IMR-90 (cell line): ENCODE results near the gene IER3. TPM values are rescaled to one million over a fixed set of nuclear protein-coding genes. Genes with fewer than 3 reads are reported as not detected.

Experiments used
- ATAC-seq: fragments of 200-7000 bp; cut with Tn5 transposase; 2 replicates; pipeline ENCODE4 v1.9.1; 2020; ENCODE audit warnings: low read depth, mild to moderate bottlenecking, moderate library complexity
- BruUV-seq: library from RNA; stranded (reverse); fragments of 400-500 nt; replicated peaks from 2 replicates; lab custom pipeline; 2021; lab: Mats Ljungman, UMichigan
- CTCF ChIA-PET: fragments of 300-600 bp; formaldehyde crosslinking; extraction: SDS; loops from one replicate; lab custom pipeline; 2021; ENCODE audit warnings: antibody characterized with exemption; lab: Yijun Ruan, JAX
- POLR2A ChIA-PET: fragments of 300-600 bp; sonication (Branson Sonifier 250); formaldehyde crosslinking; loops from one replicate; lab custom pipeline; 2022; ENCODE audit warnings: antibody characterized with exemption; ENCODE audit not compliant: unreplicated experiment; lab: Charles Lee
- DNase-seq: peaks from one replicate; pipeline ENCODE4 v3.0.0; 2013
- H2AFZ ChIP-seq: replicated peaks from 2 replicates; pipeline ENCODE3; 2013; ENCODE audit warnings: low read length, mild to moderate bottlenecking; ENCODE audit not compliant: poor library complexity
- H2AK5ac ChIP-seq: 2 replicates; pipeline ENCODE4 v1.6.1; 2013; ENCODE audit warnings: low read depth, low read length, inconsistent platforms
- H2AK9ac ChIP-seq: replicated peaks from 2 replicates; pipeline ENCODE3; 2013; ENCODE audit warnings: mild to moderate bottlenecking, low read depth, low read length, moderate library complexity; ENCODE audit not compliant: poor library complexity
- H2BK120ac ChIP-seq: 2 replicates; pipeline ENCODE4 v1.6.1; 2013; ENCODE audit warnings: low read depth, low read length, inconsistent platforms
- H2BK15ac ChIP-seq: 3 replicates; pipeline ENCODE4 v1.6.1; 2013; ENCODE audit warnings: low read depth, low read length, inconsistent platforms
- H2BK20ac ChIP-seq: 2 replicates; pipeline ENCODE4 v1.6.1; 2013; ENCODE audit warnings: low read depth, mild to moderate bottlenecking, inconsistent platforms, low read length, moderate library complexity
- H2BK5ac ChIP-seq: 2 replicates; pipeline ENCODE4 v1.6.1; 2013; ENCODE audit warnings: mild to moderate bottlenecking, low read depth, low read length, inconsistent platforms; ENCODE audit not compliant: poor library complexity, severe bottlenecking
- H3K14ac ChIP-seq: replicated peaks from 2 replicates; pipeline ENCODE4 v1.6.1; 2013; ENCODE audit warnings: low read depth, low read length, inconsistent platforms
- H3K18ac ChIP-seq: 2 replicates; pipeline ENCODE4 v1.6.1; 2013; ENCODE audit warnings: low read depth, low read length, control low read depth
- H3K23ac ChIP-seq: 2 replicates; pipeline ENCODE4 v1.6.1; 2013; ENCODE audit warnings: low read depth, low read length, inconsistent platforms
- H3K27ac ChIP-seq: 2 replicates; pipeline ENCODE4 v1.5.1; 2013; ENCODE audit warnings: mild to moderate bottlenecking, control low read depth, low read length; ENCODE audit not compliant: insufficient read depth
- H3K27me3 ChIP-seq: 2 replicates; pipeline ENCODE4 v1.6.1; 2013; ENCODE audit warnings: low read length; ENCODE audit not compliant: control insufficient read depth, insufficient read depth
- H3K36me3 ChIP-seq: 2 replicates; pipeline ENCODE4 v1.6.1; 2013; ENCODE audit warnings: low read length, mixed read lengths; ENCODE audit not compliant: control insufficient read depth, insufficient read depth
- H3K4ac ChIP-seq: 2 replicates; pipeline ENCODE4 v1.6.1; 2013; ENCODE audit warnings: low read depth, low read length, inconsistent platforms
- H3K4me1 ChIP-seq: 2 replicates; pipeline ENCODE4 v1.6.1; 2013; ENCODE audit warnings: low read length, mixed read lengths; ENCODE audit not compliant: control insufficient read depth, insufficient read depth
- H3K4me2 ChIP-seq: 2 replicates; pipeline ENCODE4 v1.6.1; 2013; ENCODE audit warnings: low read depth, mild to moderate bottlenecking, control low read depth, low read length, moderate library complexity
- H3K4me3 ChIP-seq: 2 replicates; pipeline ENCODE4 v1.5.1; 2013; ENCODE audit warnings: low read depth, mild to moderate bottlenecking, control low read depth, low read length, moderate library complexity; ENCODE audit not compliant: insufficient read depth
- H3K56ac ChIP-seq: 2 replicates; pipeline ENCODE4 v1.6.1; 2013; ENCODE audit warnings: low read length, inconsistent platforms; ENCODE audit not compliant: insufficient read depth; ENCODE audit errors: extremely low read depth
- H3K79me1 ChIP-seq, 2 experiments: 2 replicates each; pipeline ENCODE4 v1.6.1; 2013; ENCODE audit warnings: low read length in 2 of 2, inconsistent platforms in 1 of 2, low read depth in 1 of 2
- H3K9ac ChIP-seq: 2 replicates; pipeline ENCODE4 v1.6.1; 2013; ENCODE audit warnings: low read depth, low read length, control low read depth
- H3K9me1 ChIP-seq: 2 replicates; pipeline ENCODE4 v1.6.1; 2013; ENCODE audit warnings: low read length, inconsistent platforms; ENCODE audit not compliant: insufficient read depth
- H3K9me3 ChIP-seq: 2 replicates; pipeline ENCODE4 v1.6.1; 2013; ENCODE audit warnings: low read length; ENCODE audit not compliant: control insufficient read depth, insufficient read depth
- H4K20me1 ChIP-seq: 2 replicates; pipeline ENCODE4 v1.6.1; 2013; ENCODE audit warnings: low read length, inconsistent platforms; ENCODE audit not compliant: insufficient read depth
- H4K5ac ChIP-seq: 2 replicates; pipeline ENCODE4 v1.6.1; 2013; ENCODE audit warnings: mild to moderate bottlenecking, low read depth, low read length, control low read depth
- H4K8ac ChIP-seq, 2 experiments: 2 replicates each; pipeline ENCODE4 v1.6.1; 2013; ENCODE audit warnings: low read depth in 2 of 2, low read length in 2 of 2, control low read depth in 1 of 2, inconsistent platforms in 1 of 2
- H4K91ac ChIP-seq: 2 replicates; pipeline ENCODE4 v1.6.1; 2013; ENCODE audit warnings: low read depth, low read length, inconsistent platforms; ENCODE audit not compliant: insufficient read depth
- FOS ChIP-seq: fragments of 150-350 bp; IDR thresholded peaks from 2 replicates; pipeline ENCODE4 v1.6.1; 2016; ENCODE audit warnings: low read depth, low read length
- RCOR1 ChIP-seq: IDR thresholded peaks from 2 replicates; pipeline ENCODE4 v1.6.1; 2012; ENCODE audit warnings: mild to moderate bottlenecking, low read length, improper control_type of control experiment; ENCODE audit not compliant: insufficient replicate concordance
- WGBS, 2 experiments: methylation state at CpG; one replicate each; pipeline versions ENCODE4 v1.1.5 to v1.1.7; 2013; ENCODE audit warnings: missing lambda C conversion rate in 2 of 2; ENCODE audit not compliant: insufficient read length in 1 of 2; ENCODE audit errors: extremely low coverage in 2 of 2; 5-methylcytosine and 5-hydroxymethylcytosine counted together
- dilution Hi-C: fragments of 300-500 bp; cut with HindIII; formaldehyde crosslinking; loops from one replicate; pipeline ENCODE4 v1.14.3; 2018; ENCODE audit warnings: low sequenced_read_pairs; ENCODE audit not compliant: unreplicated experiment
- in situ Hi-C: fragments of 300-500 bp; cut with MboI; formaldehyde crosslinking; loops from 3 replicates; pipeline ENCODE4 v1.14.3; 2019; ENCODE audit warnings: low sequenced_read_pairs, inconsistent platforms, mixed read lengths
- intact Hi-C: fragments of 100-400 bp; cut with micrococcal nuclease; formaldehyde crosslinking; loops from 2 replicates; pipeline ENCODE4 v1.10.0; 2022
- polyA plus RNA-seq, 3 experiments: library from polyadenylated mRNA; depleted of rRNA; stranded (reverse); fragments of >200 nt; gene quantifications; 2 replicates each; pipeline ENCODE4 v1.2.3, GENCODE V29; 2012; ENCODE audit warnings: low replicate concordance in 1 of 3
- total RNA-seq: library from RNA; depleted of rRNA; stranded (reverse); fragments of >200 nt; gene quantifications from 2 replicates; pipeline ENCODE4 v1.2.3, GENCODE V29; 2012

The IER3 gene
- total and polyA plus RNA-seq, 2 of the 4 experiments (the other 2 are of a cell fraction) = 38.4 to 159 TPM

DNA sequence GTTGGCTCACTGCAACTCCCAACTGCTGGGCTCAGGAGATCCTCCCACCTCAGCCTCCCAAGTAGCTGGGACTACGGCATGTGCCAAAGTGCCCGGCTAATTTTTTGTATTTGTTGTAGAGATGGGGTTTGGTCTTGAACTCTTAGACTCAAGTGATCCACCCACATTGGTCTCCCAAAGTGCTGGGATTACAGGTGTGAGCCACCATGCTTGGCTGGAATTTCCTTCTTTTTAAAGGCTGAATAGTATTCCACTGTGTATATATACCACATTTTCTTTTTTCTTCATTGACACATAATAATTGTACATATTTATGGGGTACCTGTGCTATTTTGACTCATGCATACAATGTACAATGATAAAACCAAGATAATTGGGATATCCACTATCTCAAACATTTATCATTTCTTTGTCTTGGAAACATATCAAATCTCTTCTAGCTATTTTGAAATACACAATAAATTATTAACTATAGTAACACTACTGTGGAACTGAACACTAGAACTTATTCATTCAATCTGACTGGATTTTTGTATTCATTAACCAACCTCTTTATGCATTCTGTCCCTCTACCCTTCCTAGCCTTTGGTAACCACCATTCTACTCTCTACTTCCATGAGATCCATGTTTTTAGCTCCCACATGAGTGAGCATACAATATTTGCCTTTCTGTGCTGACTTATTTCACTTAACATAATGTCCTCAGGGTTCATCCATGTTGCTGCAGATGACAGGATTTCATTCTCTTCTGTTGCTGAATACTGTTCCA, 35.1 kb downstream of the IER3 start:
- Histone ChIP-seq H3K79me1 (peaks cover 0 to 4% of the 10 kb centered on the region in 2 experiments; a peak in 2 of 4 replicates), H3K18ac (no peak overlapping the region), H2BK15ac (no peak overlapping the region), H3K23ac (no peak overlapping the region), H2BK20ac (no peak overlapping the region), H2AK9ac (no peak overlapping the region), H3K14ac (no peak overlapping the region), H3K4ac (no peak overlapping the region), H2BK5ac (no peak overlapping the region), H4K5ac (no peak overlapping the region), H3K9ac (no peak overlapping the region), H2AK5ac (no peak overlapping the region), H3K9me1 (no peaks in the 10 kb centered on the region; the same call in 1 of the 2 replicates), H2AFZ (no peak overlapping the region), H3K9me3 (no peaks in the 10 kb centered on the region), H3K4me3 (no peak overlapping the region), H3K27me3 (no peaks in the 10 kb centered on the region), H2BK120ac (no peak overlapping the region), H4K20me1 (no peaks in the 10 kb centered on the region), H4K91ac (no peak overlapping the region), H3K4me2 (no peak overlapping the region), H3K36me3 (peaks cover 40% of the 10 kb centered on the region), H3K4me1 (no peaks in the 10 kb centered on the region), H3K56ac (no peak overlapping the region), H4K8ac (no peak overlapping the region), H3K27ac (no peak overlapping the region)
- BruUV-seq = no TSS peak
- no peak for DNase-seq
- WGBS, 2 experiments = no CpG with 5 or more reads among the region's 2 CpGs
- dilution Hi-C loops = no loop called here
- TF ChIP-seq RCOR1 (no peak), FOS (no peak)
- in situ Hi-C loops = no loop called here
- ChIA-PET POLR2A (no interaction called here), CTCF (interaction anchor here (0.5 kb wide), 1 partner anchor 197 kb away, joined by 3 read pairs; no protein-coding TSS in a partner anchor)
- intact Hi-C loops = no loop called here
- no peak for ATAC-seq
